Smooth muscle cell (in vitro differentiated cells): ENCODE results near the gene MGA. TPM values are rescaled to one million over a fixed set of nuclear protein-coding genes. Genes with fewer than 3 reads are reported as not detected.

Experiments used
- DNase-seq: peaks from one replicate; lab custom pipeline; 2025; ENCODE audit not compliant: unreplicated experiment; lab: John Stamatoyannopoulos, UW
- H2AFZ ChIP-seq: fragments of 200-600 bp; sonication (generic); 2 replicates; pipeline ENCODE4 v1.6.0; 2016; ENCODE audit warnings: antibody characterized with exemption, low read depth, mild to moderate bottlenecking
- H3F3A ChIP-seq: fragments of 200-600 bp; sonication (generic); 2 replicates; pipeline ENCODE4 v1.6.0; 2017; ENCODE audit warnings: antibody characterized with exemption, low read depth
- H3K27ac ChIP-seq: fragments of 200-600 bp; sonication (generic); 2 replicates; pipeline ENCODE4 v1.5.1; 2016; ENCODE audit warnings: low read depth, mild to moderate bottlenecking
- H3K27me3 ChIP-seq: fragments of 200-600 bp; sonication (generic); 2 replicates; pipeline ENCODE4 v1.6.1; 2016; ENCODE audit warnings: low read depth, mild to moderate bottlenecking
- H3K36me3 ChIP-seq: fragments of 200-600 bp; sonication (generic); 2 replicates; pipeline ENCODE4 v1.5.1; 2016; ENCODE audit warnings: low read depth
- H3K4me1 ChIP-seq: fragments of 200-600 bp; sonication (generic); 2 replicates; pipeline ENCODE4 v1.5.1; 2016; ENCODE audit warnings: low read depth
- H3K4me2 ChIP-seq: fragments of 200-600 bp; sonication (generic); 2 replicates; pipeline ENCODE4 v1.6.0; 2016; ENCODE audit warnings: mild to moderate bottlenecking
- H3K4me3 ChIP-seq: fragments of 200-600 bp; sonication (generic); 2 replicates; pipeline ENCODE4 v1.5.1; 2016; ENCODE audit warnings: mild to moderate bottlenecking
- H3K79me2 ChIP-seq: fragments of 200-600 bp; sonication (generic); 2 replicates; pipeline ENCODE4 v1.6.0; 2016; ENCODE audit warnings: low read depth, mild to moderate bottlenecking
- H3K9ac ChIP-seq: fragments of 200-600 bp; sonication (generic); 2 replicates; pipeline ENCODE4 v1.6.0; 2016; ENCODE audit warnings: low read depth
- H3K9me3 ChIP-seq: fragments of 200-600 bp; sonication (generic); replicated peaks from 2 replicates; pipeline ENCODE4 v1.5.1; 2016; ENCODE audit warnings: low read depth
- H4K20me1 ChIP-seq: fragments of 200-600 bp; sonication (generic); 2 replicates; pipeline ENCODE4 v1.6.0; 2016; ENCODE audit warnings: low read depth
- CTCF ChIP-seq: fragments of 200-600 bp; sonication (generic); IDR thresholded peaks from 2 replicates; pipeline ENCODE4 v1.5.1; 2017; ENCODE audit warnings: borderline replicate concordance, mild to moderate bottlenecking, antibody characterized with exemption; ENCODE audit not compliant: insufficient read depth, poor library complexity, severe bottlenecking
- WGBS: methylation state at CpG from one replicate; pipeline ENCODE4 v1.1.7; 2016; ENCODE audit warnings: low lambda C conversion rate; 5-methylcytosine and 5-hydroxymethylcytosine counted together
- polyA plus RNA-seq: library from polyadenylated mRNA; unstranded; fragments of >200 nt; fragmentation: Nextera tagmentation; extraction: Ambion mirVana; gene quantifications from 2 replicates; pipeline ENCODE4 v1.2.1, GENCODE V29; 2016
- total RNA-seq: library from RNA; depleted of rRNA; stranded (reverse); fragments of >200 nt; gene quantifications from 2 replicates; pipeline ENCODE4 v1.2.3, GENCODE V29; 2014

Gene MGA
- total and polyA plus RNA-seq, 2 experiments from 2014 or later: 5.5 to 52.9 TPM

- Histone ChIP-seq H3K4me3 (peak overlapping the region; percentile 57), H3K4me1 (peaks cover 6% of the 10 kb centered on the region), H3K36me3 (no peaks in the 10 kb centered on the region), H2AFZ (peak overlapping the region; percentile 91), H3K27ac (peak overlapping the region; percentile 80), H4K20me1 (peaks cover 34% of the 10 kb centered on the region), H3K27me3 (no peaks in the 10 kb centered on the region), H3K9me3 (no peaks in the 10 kb centered on the region), H3K4me2 (peak overlapping the region; percentile 93), H3K9ac (no peak overlapping the region), H3K79me2 (peaks cover 34% of the 10 kb centered on the region), H3F3A (no peaks in the 10 kb centered on the region)
- DNase-seq: no peak
- TF ChIP-seq CTCF: no peak
- 92% methylated on average over 2 of the region's 2 CpGs for WGBS
These were observed 1.0 kb upstream of the MGA start for GRCh38 chr15:41659190-41659589.

GRCh38 chr15:41659855-41660234 is 360 bp upstream of the MGA start:
- H3F3A ChIP-seq: no peaks in the 10 kb centered on the region
- DNase-seq: no peak
- H2AFZ ChIP-seq: peak overlapping the region; percentile 91
- 3% methylated on average over 21 of the region's 21 CpGs for WGBS
- H3K9ac ChIP-seq: peak overlapping the region; percentile 45
- peak overlapping the region; percentile 93 for H3K4me2 ChIP-seq
- H3K4me3 ChIP-seq: peak overlapping the region; percentile 57
- peaks cover 41% of the 10 kb centered on the region for H3K79me2 ChIP-seq
- peak overlapping the region; percentile 80 for H3K27ac ChIP-seq
- peaks cover 6% of the 10 kb centered on the region for H3K4me1 ChIP-seq
- peaks cover 41% of the 10 kb centered on the region for H4K20me1 ChIP-seq
- TF ChIP-seq CTCF: no peak
- no peaks in the 10 kb centered on the region for H3K36me3 ChIP-seq
- no peaks in the 10 kb centered on the region for H3K27me3 ChIP-seq
- no peaks in the 10 kb centered on the region for H3K9me3 ChIP-seq

GRCh38 chr15:41661078-41661517 is 893 bp downstream of the MGA start:
- no peak for TF ChIP-seq CTCF
- Histone ChIP-seq H3K4me3 (peak overlapping the region; percentile 57), H3K27me3 (no peaks in the 10 kb centered on the region), H3K9ac (peak overlapping the region; percentile 54), H3K79me2 (peaks cover 54% of the 10 kb centered on the region), H3K9me3 (no peaks in the 10 kb centered on the region), H3K27ac (peak overlapping the region; percentile 80), H4K20me1 (peaks cover 53% of the 10 kb centered on the region), H2AFZ (peak overlapping the region; percentile 91), H3F3A (no peaks in the 10 kb centered on the region), H3K4me2 (peak overlapping the region; percentile 93), H3K4me1 (peaks cover 6% of the 10 kb centered on the region), H3K36me3 (no peaks in the 10 kb centered on the region)
- no peak for DNase-seq
- 8% methylated on average over 9 of the region's 9 CpGs for WGBS

- no peaks in the 10 kb centered on the region for H3F3A ChIP-seq
- H3K4me3 ChIP-seq: peak overlapping the region; percentile 57
- peak overlapping the region; percentile 57 for H2AFZ ChIP-seq
- no peaks in the 10 kb centered on the region for H3K27me3 ChIP-seq
- H3K4me1 ChIP-seq: peaks cover 6% of the 10 kb centered on the region
- no peaks in the 10 kb centered on the region for H3K36me3 ChIP-seq
- H3K4me2 ChIP-seq: peak overlapping the region; percentile 93
- WGBS: 1% methylated on average over 44 of the region's 44 CpGs
- peak overlapping the region; percentile 80 for H3K27ac ChIP-seq
- H3K9me3 ChIP-seq: no peaks in the 10 kb centered on the region
- H3K9ac ChIP-seq: peak overlapping the region; percentile 54
- H3K79me2 ChIP-seq: peaks cover 59% of the 10 kb centered on the region
- H4K20me1 ChIP-seq: peaks cover 59% of the 10 kb centered on the region
- TF ChIP-seq CTCF: no peak
- peak; percentile 55 for DNase-seq
These were observed 1.5 kb downstream of the MGA start for GRCh38 chr15:41661518-41662225.
